Heart right ventricle (tissue), 16 donors: ENCODE results near the gene MMP23B. TPM values are rescaled to one million over a fixed set of nuclear protein-coding genes. Genes with fewer than 3 reads are reported as not detected.

ENCODE experiments used
- ATAC-seq, 8 donors: fragments of 200-7000 bp; cut with Tn5 transposase; one replicate each; pipeline ENCODE4 v1.9.1; 2020; ENCODE audit warnings: mild to moderate bottlenecking in 8 of 8, moderate library complexity in 8 of 8, moderate number of reproducible peaks in 1 of 8
- DNase-seq, 2 donors: peaks; one replicate each; pipeline ENCODE4 v3.0.0-alpha.2; 2020
- H3K27ac ChIP-seq, 10 donors: fragments of 200-600 bp; sonication (generic) in 2 of 10; one replicate each; pipeline versions ENCODE4 v1.5.0 to v1.8.0; 2020 to 2022; ENCODE audit warnings: mild to moderate bottlenecking in 3 of 10
- H3K27me3 ChIP-seq, 7 donors: fragments of 200-600 bp; one replicate each; pipeline ENCODE4 v1.8.0; 2021 to 2022; ENCODE audit warnings: mild to moderate bottlenecking in 2 of 7
- H3K36me3 ChIP-seq, 9 donors: fragments of 200-600 bp; sonication (generic) in 1 of 9; one replicate each; pipeline versions ENCODE4 v1.5.0 to v1.8.0; 2020 to 2022; ENCODE audit warnings: mild to moderate bottlenecking in 2 of 9
- H3K4me1 ChIP-seq, 9 donors: fragments of 200-600 bp; sonication (generic) in 1 of 9; one replicate each; pipeline versions ENCODE4 v1.5.0 to v1.8.0; 2020 to 2022; ENCODE audit warnings: mild to moderate bottlenecking in 4 of 9
- H3K4me3 ChIP-seq, 10 donors: fragments of 200-600 bp; sonication (generic) in 2 of 10; one replicate each; pipeline versions ENCODE4 v1.5.0 to v1.8.0; 2020 to 2022; ENCODE audit warnings: mild to moderate bottlenecking in 7 of 10, moderate library complexity in 2 of 10
- H3K9me3 ChIP-seq, 11 donors: fragments of 200-600 bp in 10 of 11; sonication (generic) in 2 of 11; one replicate each; pipeline versions ENCODE4 v1.5.0 to v1.8.0; 2013 to 2022; ENCODE audit warnings: mild to moderate bottlenecking in 2 of 11, control low read depth in 1 of 11, moderate library complexity in 1 of 11
- WGBS, 2 donors: extraction: QIAGEN DNeasy Blood & Tissue Kit; methylation state at CpG; one replicate each; pipeline ENCODE4 v1.1.7; 2013; ENCODE audit warnings: inconsistent platforms in 1 of 2; 5-methylcytosine and 5-hydroxymethylcytosine counted together
- intact Hi-C, 10 donors: fragments of 100-400 bp; cut with DNase I; formaldehyde crosslinking; loops; one replicate each; pipeline versions ENCODE4 v1.11.1 to v1.14.2; 2022
- polyA plus RNA-seq, 2 donors: library from polyadenylated mRNA; stranded (reverse); fragments of 200-250 nt; gene quantifications; one replicate each; pipeline ENCODE4 v1.2.3, GENCODE V29; 2013
- total RNA-seq, 10 donors: library from RNA; stranded (reverse); fragmentation: NEBNext Ultra II Directional in 3 of 10; extraction: Animal tissue kit (Norgen Biotek cat#: 25700) in 3 of 10; gene quantifications; one replicate each; pipeline versions ENCODE4 v1.2.1 to v1.2.4, GENCODE V29; 2021 to 2023
- TF ChIP-seq, protein P1 (sequence below), 9 donors: fragments of 200-600 bp; sonication (generic) in 2 of 9; IDR thresholded peaks; one replicate each; pipeline versions ENCODE4 v1.5.0 to v1.8.0; 2021 to 2022; ENCODE audit warnings: antibody characterized with exemption in 9 of 9, mild to moderate bottlenecking in 5 of 9, moderate library complexity in 1 of 9
- donor health status: Arrhythmogenic right ventricular cardiomyopathy.
- donor health status: ischemic (EF 13 %, LVEDD 7.1; RV severe dilation, severe dysfunction).
- donor health status: healthy with polysubstance abuse.
- donor health status: DM: no; HTN: yes; CAD: no.
- donor health status: DM: no; HTN: no; CAD: no.
- donor health status: ischemic (EF 25% LVEDD 6.9; RV normal size, moderate dysfunction).
- donor health status: ischemic (EF 25% LVEDD 5.7; RV mildly dilated, moderate dysfunction).
- donor health status: healthy.
- donor health status: DM: yes; HTN: yes; CAD: no.
- donor health status: Ischemic cardiomyopathy.
- donor health status: ischemic (EF 35%, LVEDD 5.7; RV mildly dilated, moderate dysfunction).
- donor health status: nonischemic (EF 11% LVEDD 7.7; RV severe dilation, severe dysfunction).
- donor health status: DM: yes; HTN: yes; CAD: no.
- donor health status: PGD.
- donor health status: ischemic (EF 29% LVEDD 5.4; RV normal size, mild dysfunction).
- donor health status: nonischemic (EF 23%, LVEDD 6.1; RV moderate dilation, normal function).

Gene MMP23B
- total and polyA plus RNA-seq, 12 donors, result 14.2 to 113 (median 63.1) TPM

DNA sequence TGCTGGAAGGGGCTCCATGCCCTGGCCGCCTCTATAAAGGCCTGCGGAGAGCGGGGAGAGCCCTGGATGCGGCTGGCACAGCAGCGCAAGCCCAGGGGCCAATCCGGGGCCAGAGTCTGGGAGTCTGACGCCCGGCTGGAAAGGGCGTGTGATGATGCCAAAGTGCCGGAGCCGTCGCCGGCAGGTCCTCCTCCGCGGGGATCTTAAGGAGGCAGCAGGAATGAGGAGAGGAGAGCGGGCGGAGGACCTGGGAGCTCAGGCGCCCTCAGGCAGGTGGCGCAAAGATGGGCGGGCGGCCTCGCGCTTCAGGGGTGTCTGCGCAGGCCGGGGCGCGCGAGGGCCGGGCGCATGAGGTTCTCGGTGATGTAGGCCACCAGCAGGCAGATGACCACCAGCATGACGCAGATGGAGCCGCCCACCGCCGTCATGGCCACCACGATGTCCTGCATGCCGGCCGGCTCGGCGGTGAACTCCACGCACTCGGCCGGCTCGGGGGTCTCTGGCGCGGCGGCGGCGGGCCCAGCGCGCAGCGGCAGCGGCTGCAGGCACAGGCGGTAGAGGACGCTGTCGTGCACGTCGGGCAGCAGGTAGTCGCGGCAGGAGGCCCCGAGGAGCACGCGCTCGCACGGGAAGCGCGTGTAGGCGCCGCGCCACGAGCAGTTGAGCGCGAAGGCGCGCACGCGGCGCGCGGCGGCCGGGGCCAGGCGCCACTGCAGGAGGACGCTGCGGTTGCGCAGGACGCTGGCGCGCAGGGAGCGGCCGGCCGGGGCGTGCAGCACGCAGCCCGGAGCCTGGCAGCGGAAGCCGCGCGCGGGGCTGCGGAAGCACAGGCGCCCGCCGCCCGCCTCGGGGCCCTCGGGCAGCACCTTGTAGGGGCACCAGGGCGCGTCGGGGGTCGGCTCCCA is 32.7 kb upstream of the MMP23B start:
- H3K4me1 ChIP-seq, result peaks cover 0 to 30% (median 14%) of the 10 kb centered on the region in 9 donors
- TF ChIP-seq, protein P1, sequence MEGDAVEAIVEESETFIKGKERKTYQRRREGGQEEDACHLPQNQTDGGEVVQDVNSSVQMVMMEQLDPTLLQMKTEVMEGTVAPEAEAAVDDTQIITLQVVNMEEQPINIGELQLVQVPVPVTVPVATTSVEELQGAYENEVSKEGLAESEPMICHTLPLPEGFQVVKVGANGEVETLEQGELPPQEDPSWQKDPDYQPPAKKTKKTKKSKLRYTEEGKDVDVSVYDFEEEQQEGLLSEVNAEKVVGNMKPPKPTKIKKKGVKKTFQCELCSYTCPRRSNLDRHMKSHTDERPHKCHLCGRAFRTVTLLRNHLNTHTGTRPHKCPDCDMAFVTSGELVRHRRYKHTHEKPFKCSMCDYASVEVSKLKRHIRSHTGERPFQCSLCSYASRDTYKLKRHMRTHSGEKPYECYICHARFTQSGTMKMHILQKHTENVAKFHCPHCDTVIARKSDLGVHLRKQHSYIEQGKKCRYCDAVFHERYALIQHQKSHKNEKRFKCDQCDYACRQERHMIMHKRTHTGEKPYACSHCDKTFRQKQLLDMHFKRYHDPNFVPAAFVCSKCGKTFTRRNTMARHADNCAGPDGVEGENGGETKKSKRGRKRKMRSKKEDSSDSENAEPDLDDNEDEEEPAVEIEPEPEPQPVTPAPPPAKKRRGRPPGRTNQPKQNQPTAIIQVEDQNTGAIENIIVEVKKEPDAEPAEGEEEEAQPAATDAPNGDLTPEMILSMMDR (IDR thresholded peaks at IDR 0.05), result peak in 2 of 9 donors; percentile 11 to 19
- H3K27ac ChIP-seq, result no peak overlapping the region
- DNase-seq (peak in 1 of 2 donors; percentile 30), ATAC-seq (peak in 1 of 8 donors; percentile 36)
- no peaks in the 10 kb centered on the region for H3K9me3 ChIP-seq
- peaks cover 13 to 66% (median 49%) of the 10 kb centered on the region in 7 donors for H3K27me3 ChIP-seq
- 7 to 9% methylated on average over 96 to 109 of the region's 111 CpGs for WGBS, 2 donors
- no peaks in the 10 kb centered on the region for H3K36me3 ChIP-seq
- peak overlapping the region in 8 of 10 donors; percentile 7 to 43 (median 25) for H3K4me3 ChIP-seq
- intact Hi-C loops, result no loop called here

DNA sequence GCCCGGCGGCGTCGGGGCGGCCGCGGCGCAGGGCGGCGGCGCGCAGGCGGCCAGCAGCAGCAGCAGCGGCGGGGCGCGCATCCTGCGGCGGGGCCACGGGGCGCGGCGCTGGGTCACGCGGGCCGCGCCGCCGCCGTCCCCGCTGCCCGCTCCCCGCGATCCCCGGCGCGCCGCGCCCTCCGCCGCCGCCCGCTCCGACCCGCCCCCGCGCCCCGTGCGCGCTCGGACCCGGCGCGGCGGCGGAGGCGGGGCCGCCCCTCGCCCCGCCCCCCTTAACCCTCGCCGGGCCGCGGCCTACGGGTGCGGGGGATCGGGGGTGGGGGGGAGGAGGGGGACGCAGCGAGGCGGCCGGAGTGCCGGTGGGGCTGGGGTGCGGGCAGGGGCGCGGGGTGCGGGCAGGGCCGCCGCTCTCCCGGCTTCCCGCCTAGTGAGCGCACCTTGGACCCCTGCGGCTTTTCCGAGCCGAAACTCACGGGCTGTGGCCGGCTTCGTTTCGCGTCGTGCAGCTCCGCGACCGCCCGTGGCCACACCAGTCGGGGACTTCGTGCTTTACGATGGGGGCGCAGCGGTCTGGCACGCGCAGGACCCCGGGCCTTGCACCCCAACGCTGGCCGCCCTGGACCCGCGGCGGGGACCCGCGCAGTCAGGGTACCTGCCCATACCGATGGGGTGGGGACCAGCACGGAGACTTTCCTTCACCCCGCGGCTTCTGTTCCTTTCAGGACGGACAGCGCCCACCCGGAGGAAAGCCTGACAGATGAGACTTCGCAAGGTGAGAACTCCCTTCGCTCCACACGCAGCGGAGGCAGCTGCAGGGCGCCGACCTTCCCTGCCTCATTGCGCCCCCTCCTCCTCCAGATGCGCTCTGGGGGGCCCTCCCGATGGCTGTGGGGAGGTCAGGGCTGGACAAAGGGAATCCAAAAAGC is 31.8 kb upstream of the MMP23B start, which contains the start of gene FNDC10:
FNDC10 (minus strand) TSS at position 201 of the 926 bp plus-strand sequence; CDS start at position 81, 120 bp downstream.
- DNase-seq, result peak in 1 of 2 donors; percentile 10
- Histone ChIP-seq H3K9me3 (no peaks in the 10 kb centered on the region), H3K4me1 (peaks cover 0 to 30% (median 14%) of the 10 kb centered on the region in 9 donors), H3K27ac (no peak within 1 kb of the TSS), H3K27me3 (peaks cover 13 to 66% (median 49%) of the 10 kb centered on the region in 7 donors), H3K4me3 (peak within 1 kb of the TSS in 9 of 10 donors; percentile 31 to 54 (median 44)), H3K36me3 (no peaks in the 10 kb centered on the region)
- 3 to 4% methylated on average over 67 to 108 of the region's 125 CpGs for WGBS, 2 donors
- intact Hi-C loops, result no loop called here
- no peak for ATAC-seq
- TF ChIP-seq, protein P1 (IDR thresholded peaks at IDR 0.05), result no peak

DNA sequence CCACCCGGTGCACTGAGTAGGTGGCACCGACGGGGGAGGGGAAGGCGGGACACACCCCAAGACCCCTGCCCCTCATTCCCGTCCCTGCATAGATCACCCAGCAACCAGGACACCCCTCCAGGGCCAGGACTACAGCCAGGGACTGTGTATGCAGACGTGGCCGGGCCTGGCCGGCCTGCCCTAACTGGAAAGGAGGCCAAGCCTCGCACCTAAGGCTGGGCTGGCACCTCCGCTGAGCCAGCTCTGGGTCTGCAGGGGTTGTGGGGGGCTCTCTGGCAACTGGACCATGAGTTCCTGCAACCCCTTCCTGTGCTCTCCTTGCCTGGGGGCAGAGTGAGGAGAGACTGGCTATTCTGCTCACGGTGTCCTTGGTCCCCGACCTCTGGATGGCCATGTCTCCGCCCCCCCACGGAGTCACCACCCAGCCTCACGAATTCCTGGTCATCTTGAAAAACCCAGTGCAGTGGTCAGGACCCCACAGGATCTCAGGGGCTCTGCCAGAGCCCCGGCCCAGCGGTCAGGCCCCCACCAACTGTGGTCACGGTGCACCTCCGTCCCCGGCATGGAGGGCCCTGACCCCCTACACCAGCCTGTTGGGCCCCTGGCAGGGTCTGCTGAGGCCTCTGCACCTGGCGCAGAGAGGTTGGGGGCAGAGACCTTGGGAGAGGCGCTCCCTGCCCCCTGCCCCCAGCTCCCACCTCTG is 31.0 kb upstream of the MMP23B start:
- peak overlapping the region in 3 of 10 donors; percentile 37 to 54 (median 49) for H3K4me3 ChIP-seq
- H3K27me3 ChIP-seq, result peaks cover 13 to 66% (median 49%) of the 10 kb centered on the region in 7 donors
- intact Hi-C loops, result no loop called here
- H3K36me3 ChIP-seq, result no peaks in the 10 kb centered on the region
- TF ChIP-seq, protein P1 (IDR thresholded peaks at IDR 0.05), result no peak
- no peaks in the 10 kb centered on the region for H3K9me3 ChIP-seq
- no peak overlapping the region for H3K27ac ChIP-seq
- 74 to 76% methylated on average over 20 to 22 of the region's 22 CpGs for WGBS, 2 donors
- H3K4me1 ChIP-seq, result peaks cover 0 to 30% (median 14%) of the 10 kb centered on the region in 9 donors
- ATAC-seq (no peak), DNase-seq (no peak)
